Thymus (tissue), 11 donors: ENCODE data around the gene KRTDAP. TPM values are rescaled to one million over a fixed set of nuclear protein-coding genes. Genes with fewer than 3 reads are reported as not detected.

Experiments
- DNase-seq, 9 donors: peaks; one replicate each; pipeline ENCODE4 v3.0.0-alpha.2; 2013; ENCODE audit warnings: low spot score in 9 of 9, low read depth in 6 of 9, missing footprints in 1 of 9
- H3K27ac ChIP-seq, 2 donors: one replicate each; pipeline ENCODE4 v1.5.1; 2013; ENCODE audit warnings: control low read depth in 1 of 2, low read depth in 1 of 2, low read length in 1 of 2, mild to moderate bottlenecking in 1 of 2, moderate library complexity in 1 of 2
- H3K27me3 ChIP-seq, 2 donors: one replicate each; pipeline ENCODE4 v1.5.1; 2013; ENCODE audit warnings: low read length in 1 of 2; ENCODE audit not compliant: control insufficient read depth in 2 of 2, insufficient read depth in 1 of 2
- H3K36me3 ChIP-seq, 2 donors: one replicate each; pipeline ENCODE4 v1.5.1; 2013; ENCODE audit warnings: low read length in 1 of 2, mild to moderate bottlenecking in 1 of 2, moderate library complexity in 1 of 2; ENCODE audit not compliant: control insufficient read depth in 2 of 2, insufficient read depth in 2 of 2
- H3K4me1 ChIP-seq, 2 donors: one replicate each; pipeline ENCODE4 v1.5.1; 2013; ENCODE audit warnings: low read length in 2 of 2; ENCODE audit not compliant: control insufficient read depth in 2 of 2, insufficient read depth in 2 of 2
- H3K4me3 ChIP-seq, 2 donors: one replicate each; pipeline ENCODE4 v1.5.1; 2013; ENCODE audit warnings: low read length in 2 of 2, control low read depth in 1 of 2, mild to moderate bottlenecking in 1 of 2
- H3K9me3 ChIP-seq, 2 donors: one replicate each; pipeline ENCODE4 v1.5.1; 2013; ENCODE audit warnings: low read length in 1 of 2, mild to moderate bottlenecking in 1 of 2; ENCODE audit not compliant: control insufficient read depth in 2 of 2, insufficient read depth in 1 of 2
- WGBS: extraction: QIAGEN DNeasy Blood & Tissue Kit; methylation state at CpG from one replicate; pipeline ENCODE4 v1.1.7; 2013; 5-methylcytosine and 5-hydroxymethylcytosine counted together
- polyA plus RNA-seq: library from polyadenylated mRNA; stranded (reverse); fragments of 200-250 nt; gene quantifications from one replicate; pipeline ENCODE4 v1.2.3, GENCODE V29; 2013
- total RNA-seq: library from RNA; stranded (reverse); fragments of 120-200 nt; gene quantifications from one replicate; pipeline ENCODE4 v1.2.4, GENCODE V29; 2013
- donor health status: healthy.

The KRTDAP gene
- total and polyA plus RNA-seq, 2 donors: 7.9 to 523 TPM

GRCh38 chr19:35509018-35509652, 18.9 kb upstream of the KRTDAP start:
- WGBS: 38% methylated on average over 12 of the region's 12 CpGs
- Histone ChIP-seq H3K27me3 (peaks cover 14 to 84% of the 10 kb centered on the region in 2 donors), H3K4me3 (no peak overlapping the region)

GRCh38 chr19:35508129-35508528, 17.9 kb upstream of the KRTDAP start:
- no peaks in the 10 kb centered on the region for H3K9me3 ChIP-seq
- no peaks in the 10 kb centered on the region for H3K36me3 ChIP-seq
- WGBS: 97% methylated on average over 3 of the region's 3 CpGs
- peaks cover 14 to 74% of the 10 kb centered on the region in 2 donors for H3K27me3 ChIP-seq
- no peak overlapping the region for H3K27ac ChIP-seq
- H3K4me1 ChIP-seq: no peaks in the 10 kb centered on the region
- DNase-seq: no peak
- no peak overlapping the region for H3K4me3 ChIP-seq

More at GRCh38 chr19:35509018-35509652, 18.9 kb upstream of the KRTDAP start:
- H3K36me3 ChIP-seq: no peaks in the 10 kb centered on the region
- no peaks in the 10 kb centered on the region for H3K9me3 ChIP-seq
- H3K27ac ChIP-seq: no peak overlapping the region
- DNase-seq: no peak
- no peaks in the 10 kb centered on the region for H3K4me1 ChIP-seq

DNA sequence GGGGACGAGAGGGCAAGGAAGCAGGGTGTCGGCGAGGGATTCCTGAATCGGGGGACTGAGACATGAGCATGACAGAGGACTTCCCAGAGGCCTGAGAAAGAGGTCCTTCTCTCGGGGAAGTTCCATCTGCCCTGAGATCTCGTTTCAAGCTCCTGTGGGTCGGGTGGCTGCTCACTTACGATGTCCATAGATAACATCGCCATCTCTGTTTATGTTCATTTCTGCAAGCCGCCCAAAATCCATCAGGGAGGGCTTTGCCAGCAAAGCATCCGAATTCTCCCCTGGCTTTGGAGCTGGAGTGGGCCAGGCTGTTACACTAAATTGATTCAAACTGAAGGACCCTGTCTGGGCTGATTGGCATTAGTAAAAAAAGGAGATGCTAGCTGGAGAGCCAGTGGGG, 17.3 kb upstream of the KRTDAP start:
- Histone ChIP-seq H3K9me3 (no peaks in the 10 kb centered on the region), H3K27ac (no peak overlapping the region), H3K4me1 (no peaks in the 10 kb centered on the region), H3K36me3 (no peaks in the 10 kb centered on the region), H3K27me3 (peaks cover 14 to 70% of the 10 kb centered on the region in 2 donors), H3K4me3 (no peak overlapping the region)
- DNase-seq: no peak
- WGBS: 91% methylated on average over 11 of the region's 11 CpGs

DNA sequence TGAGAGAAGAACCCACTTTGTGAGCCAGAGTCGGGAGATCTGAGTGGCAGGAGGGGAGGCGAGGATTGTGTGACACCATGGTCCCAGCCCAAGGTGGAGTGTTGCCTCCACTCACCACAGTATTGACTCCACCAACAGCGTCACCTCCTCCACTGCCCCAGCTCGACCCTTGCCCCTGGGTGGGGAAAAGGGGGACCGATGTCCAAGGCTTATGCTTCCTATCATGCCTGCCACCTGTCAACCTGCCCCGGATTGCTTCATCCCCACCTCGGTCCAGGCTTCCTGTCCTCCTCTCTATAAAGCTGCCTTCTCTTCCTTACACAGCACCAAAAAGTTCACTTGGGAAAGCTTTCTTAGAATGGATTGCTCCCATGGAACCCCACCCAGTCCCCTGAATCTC, 15.7 kb upstream of the KRTDAP start:
- DNase-seq: no peak
- H3K4me3 ChIP-seq: no peak overlapping the region
- peaks cover 14 to 57% of the 10 kb centered on the region in 2 donors for H3K27me3 ChIP-seq
- WGBS: 87% methylated on average over 7 of the region's 7 CpGs
- no peaks in the 10 kb centered on the region for H3K4me1 ChIP-seq
- H3K36me3 ChIP-seq: no peaks in the 10 kb centered on the region
- H3K27ac ChIP-seq: no peak overlapping the region
- H3K9me3 ChIP-seq: no peaks in the 10 kb centered on the region

GRCh38 chr19:35502751-35503150, 12.5 kb upstream of the KRTDAP start:
- H3K4me1 ChIP-seq: no peaks in the 10 kb centered on the region
- no peak for DNase-seq
- peaks cover 0 to 30% of the 10 kb centered on the region in 2 donors for H3K27me3 ChIP-seq
- no peak overlapping the region for H3K4me3 ChIP-seq
- 94% methylated on average over 4 of the region's 4 CpGs for WGBS
- H3K9me3 ChIP-seq: no peaks in the 10 kb centered on the region
- H3K27ac ChIP-seq: no peak overlapping the region
- no peaks in the 10 kb centered on the region for H3K36me3 ChIP-seq

DNA sequence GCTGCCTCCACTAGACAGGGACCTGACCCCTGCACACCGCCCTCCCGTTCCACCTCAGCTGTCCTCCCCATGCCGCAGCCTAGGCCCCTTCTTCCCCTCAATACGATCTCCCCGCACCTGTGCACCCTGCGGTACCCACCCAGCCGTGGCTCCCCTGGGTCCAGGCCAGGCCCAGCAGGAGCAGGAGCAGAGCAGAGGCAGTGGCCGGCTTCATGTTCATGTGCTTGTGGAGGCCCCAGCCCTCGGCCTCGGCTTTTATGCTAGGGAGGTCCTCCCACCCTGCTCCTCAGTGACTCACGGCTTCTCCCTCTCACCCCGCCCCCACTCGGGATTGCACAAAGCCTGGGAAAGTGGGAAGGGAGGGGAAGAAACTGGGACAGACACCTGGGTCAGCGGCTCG, 11.4 kb upstream of the KRTDAP start:
- no peaks in the 10 kb centered on the region for H3K4me1 ChIP-seq
- H3K27me3 ChIP-seq: peaks cover 0 to 23% of the 10 kb centered on the region in 2 donors
- H3K36me3 ChIP-seq: no peaks in the 10 kb centered on the region
- DNase-seq: no peak
- no peaks in the 10 kb centered on the region for H3K9me3 ChIP-seq
- no peak overlapping the region for H3K27ac ChIP-seq
- H3K4me3 ChIP-seq: no peak overlapping the region
- WGBS: 95% methylated on average over 15 of the region's 15 CpGs

DNA sequence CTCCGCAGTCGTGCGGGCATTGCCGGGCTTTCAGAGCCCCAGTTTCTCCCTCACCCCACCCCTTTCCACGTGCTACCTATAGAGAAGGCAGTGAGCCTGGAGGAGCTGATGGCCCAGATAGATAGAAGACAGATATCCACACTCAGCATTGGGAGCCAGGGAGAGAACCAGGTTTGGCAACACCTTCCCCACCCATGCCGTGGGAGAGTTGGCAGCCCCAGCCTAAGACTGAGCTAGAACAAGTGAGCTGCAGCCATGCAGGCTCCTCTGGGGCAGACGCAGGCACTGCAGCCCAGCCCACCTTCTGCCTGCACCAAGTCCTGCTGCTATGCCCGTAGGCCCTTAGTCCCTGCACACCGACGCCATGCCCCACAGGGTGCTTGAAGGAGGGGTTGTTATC, 10.3 kb upstream of the KRTDAP start:
- no peak for DNase-seq
- H3K4me1 ChIP-seq: no peaks in the 10 kb centered on the region
- H3K27ac ChIP-seq: no peak overlapping the region
- WGBS: 99% methylated on average over 10 of the region's 10 CpGs
- no peaks in the 10 kb centered on the region for H3K9me3 ChIP-seq
- no peaks in the 10 kb centered on the region for H3K36me3 ChIP-seq
- no peak overlapping the region for H3K4me3 ChIP-seq
- peaks cover 0 to 15% of the 10 kb centered on the region in 2 donors for H3K27me3 ChIP-seq

DNA sequence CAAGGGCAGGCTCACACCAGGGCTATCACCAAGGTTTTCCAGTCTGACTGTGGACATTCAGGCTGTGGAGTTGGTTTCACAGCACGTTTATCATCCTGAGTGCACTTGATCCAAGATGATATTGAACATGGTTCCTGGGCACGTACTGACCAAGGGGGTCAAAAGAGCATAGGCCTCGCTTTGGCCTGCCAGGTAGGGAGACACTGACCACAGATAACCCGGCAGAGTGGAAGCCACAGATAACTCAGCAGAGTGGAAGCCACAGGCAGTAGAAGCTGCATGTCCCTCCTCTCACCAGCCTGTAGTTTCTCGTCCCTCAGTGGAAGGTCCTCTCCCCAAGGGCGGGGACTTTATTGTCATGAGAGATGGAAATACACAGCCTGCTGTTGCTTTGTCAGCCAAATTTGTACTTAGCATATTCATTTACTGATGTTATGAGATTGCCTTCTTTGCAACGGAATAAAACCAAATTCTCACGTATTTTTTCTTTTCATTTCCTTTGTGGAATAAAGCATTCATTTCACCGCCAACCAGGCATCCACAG, 8.8 kb upstream of the KRTDAP start:
- DNase-seq: no peak
- WGBS: 89% methylated on average over 9 of the region's 9 CpGs
- no peak overlapping the region for H3K27ac ChIP-seq

DNA sequence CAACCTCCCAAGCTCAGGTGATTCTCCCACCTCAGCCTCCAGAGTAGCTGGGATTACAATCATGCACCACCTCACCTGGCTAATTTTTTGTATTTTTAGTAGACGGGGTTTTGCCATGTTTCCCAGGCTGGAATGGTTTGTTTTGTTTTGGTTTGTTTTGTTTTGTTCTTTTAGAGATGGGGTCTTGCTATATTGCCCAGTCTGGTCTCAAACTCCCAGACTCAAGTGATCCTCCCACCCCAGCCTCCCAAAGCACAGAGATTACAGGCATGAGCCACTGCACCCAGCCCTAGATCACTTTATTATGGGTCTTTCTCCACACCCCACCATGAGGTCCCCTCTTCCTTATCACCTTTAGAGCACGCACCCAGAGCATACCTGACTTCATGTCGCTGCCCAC, 8.0 kb upstream of the KRTDAP start:
- Histone ChIP-seq H3K27ac (no peak overlapping the region), H3K9me3 (no peaks in the 10 kb centered on the region), H3K4me1 (no peaks in the 10 kb centered on the region), H3K36me3 (no peaks in the 10 kb centered on the region), H3K27me3 (peaks cover 0 to 13% of the 10 kb centered on the region in 2 donors), H3K4me3 (no peak overlapping the region)
- 95% methylated on average over 3 of the region's 3 CpGs for WGBS
- no peak for DNase-seq

More for the DNA sequence above, 8.8 kb upstream of the KRTDAP start:
- Histone ChIP-seq H3K4me3 (no peak overlapping the region), H3K9me3 (no peaks in the 10 kb centered on the region), H3K27me3 (peaks cover 0 to 12% of the 10 kb centered on the region in 2 donors), H3K36me3 (no peaks in the 10 kb centered on the region), H3K4me1 (no peaks in the 10 kb centered on the region)
